Fibroblast of mammary gland (primary cell): ENCODE results near the gene HCFC2.

ENCODE experiments used
- DNase-seq: peaks from one replicate; pipeline ENCODE4 v3.0.0-alpha.2; 2010; ENCODE audit warnings: low read depth
- H3K4me3 ChIP-seq: 2 replicates; pipeline ENCODE4 v1.5.1; 2011; ENCODE audit warnings: low read depth, mild to moderate bottlenecking, low read length, moderate library complexity; ENCODE audit not compliant: control insufficient read depth
- TF ChIP-seq, protein P1 (sequence below): conservative IDR thresholded peaks from 2 replicates; pipeline ENCODE4 v1.5.1; 2011; ENCODE audit warnings: low read depth, low read length, inconsistent platforms; ENCODE audit not compliant: control insufficient read depth, insufficient read depth

Gene HCFC2

DNA sequence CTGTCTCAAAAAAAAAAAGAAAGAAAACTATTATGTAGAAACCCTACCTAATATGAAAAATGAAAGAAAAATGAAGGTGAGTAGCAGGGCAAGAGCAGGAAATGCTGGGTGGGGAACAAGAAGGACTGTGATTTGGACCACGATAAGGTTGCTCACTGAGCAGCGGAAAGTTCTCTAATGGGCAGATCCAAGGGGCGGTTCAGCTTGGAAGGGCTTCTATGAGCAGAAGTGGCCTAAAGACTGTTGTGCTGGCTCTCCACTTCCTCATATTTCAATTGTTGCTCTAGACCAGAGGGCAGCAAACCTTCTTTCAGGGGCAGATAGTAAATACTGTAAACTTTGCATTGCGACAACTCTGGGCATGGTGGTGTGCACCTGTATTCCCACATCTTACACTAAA is 90.0 kb downstream of the HCFC2 start:
- TF ChIP-seq, protein P1, sequence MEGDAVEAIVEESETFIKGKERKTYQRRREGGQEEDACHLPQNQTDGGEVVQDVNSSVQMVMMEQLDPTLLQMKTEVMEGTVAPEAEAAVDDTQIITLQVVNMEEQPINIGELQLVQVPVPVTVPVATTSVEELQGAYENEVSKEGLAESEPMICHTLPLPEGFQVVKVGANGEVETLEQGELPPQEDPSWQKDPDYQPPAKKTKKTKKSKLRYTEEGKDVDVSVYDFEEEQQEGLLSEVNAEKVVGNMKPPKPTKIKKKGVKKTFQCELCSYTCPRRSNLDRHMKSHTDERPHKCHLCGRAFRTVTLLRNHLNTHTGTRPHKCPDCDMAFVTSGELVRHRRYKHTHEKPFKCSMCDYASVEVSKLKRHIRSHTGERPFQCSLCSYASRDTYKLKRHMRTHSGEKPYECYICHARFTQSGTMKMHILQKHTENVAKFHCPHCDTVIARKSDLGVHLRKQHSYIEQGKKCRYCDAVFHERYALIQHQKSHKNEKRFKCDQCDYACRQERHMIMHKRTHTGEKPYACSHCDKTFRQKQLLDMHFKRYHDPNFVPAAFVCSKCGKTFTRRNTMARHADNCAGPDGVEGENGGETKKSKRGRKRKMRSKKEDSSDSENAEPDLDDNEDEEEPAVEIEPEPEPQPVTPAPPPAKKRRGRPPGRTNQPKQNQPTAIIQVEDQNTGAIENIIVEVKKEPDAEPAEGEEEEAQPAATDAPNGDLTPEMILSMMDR, result no peak
- no peak overlapping the region for H3K4me3 ChIP-seq
- DNase-seq, result no peak

GRCh38 chr12:104154806-104155205 is 90.5 kb downstream of the HCFC2 start:
- DNase-seq, result no peak
- TF ChIP-seq, protein P1, result no peak

More at GRCh38 chr12:104154806-104155205, 90.5 kb downstream of the HCFC2 start:
- H3K4me3 ChIP-seq, result no peak overlapping the region
